Hypothalamus (tissue), 51 donors: Measurements from ENCODE around the gene RAD50.
A peak's percentile ranks its signal among the peaks of the same experiment; 100 is the strongest.

Experiments used
- DNase-seq, 51 donors: peaks; one replicate each; lab custom pipeline; 2025; lab: John Stamatoyannopoulos, UW

The RAD50 gene

DNA sequence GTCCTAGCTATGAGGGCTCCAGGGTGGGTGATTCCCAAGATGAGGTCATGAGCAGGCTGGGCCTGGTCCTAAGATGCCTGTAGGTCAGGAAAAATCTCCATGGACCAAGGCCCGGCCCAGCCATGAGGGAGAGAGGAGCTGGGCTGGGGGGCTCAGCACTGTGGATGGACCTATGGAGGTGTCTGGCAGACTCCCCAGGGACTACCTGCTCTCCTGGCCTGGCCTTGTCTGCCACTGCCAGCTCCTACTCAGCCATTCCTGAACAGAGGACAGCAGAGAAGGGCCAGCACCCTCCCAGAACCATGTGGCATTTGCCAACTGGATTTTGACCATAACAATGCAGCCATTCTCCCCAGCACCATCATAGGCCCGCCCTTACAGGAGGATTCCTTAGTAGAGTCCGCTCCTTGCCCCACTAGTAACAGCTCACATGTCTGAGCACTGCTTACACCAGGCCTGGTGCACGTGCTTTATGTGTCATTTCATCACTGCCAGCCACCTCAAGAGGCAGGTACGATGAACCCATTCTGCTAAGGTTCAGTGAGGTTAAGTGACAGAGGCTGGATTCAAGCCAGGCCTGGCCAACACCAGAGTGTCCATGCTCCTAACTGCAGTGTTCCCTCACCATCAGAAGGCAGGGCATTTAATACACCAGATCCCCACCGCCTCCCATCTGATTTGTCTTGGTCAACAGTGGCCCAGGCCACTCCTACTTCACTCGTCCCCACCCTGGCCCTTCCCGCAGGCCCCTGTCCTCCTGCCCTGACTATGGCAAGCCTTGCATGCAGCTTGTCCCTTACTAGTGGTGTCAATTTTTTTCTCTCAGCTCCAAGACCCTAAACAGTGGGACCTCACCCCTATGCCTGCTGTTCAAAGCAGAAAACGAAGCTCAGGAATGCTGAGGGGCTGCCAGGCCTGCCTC lies 101.9 kb downstream of the RAD50 start:
- DNase-seq: peak in 2 of 51 donors; percentile 7 to 22

GRCh38 chr5:132659598-132660493 lies 103.1 kb downstream of the RAD50 start:
- DNase-seq: no peak

DNA sequence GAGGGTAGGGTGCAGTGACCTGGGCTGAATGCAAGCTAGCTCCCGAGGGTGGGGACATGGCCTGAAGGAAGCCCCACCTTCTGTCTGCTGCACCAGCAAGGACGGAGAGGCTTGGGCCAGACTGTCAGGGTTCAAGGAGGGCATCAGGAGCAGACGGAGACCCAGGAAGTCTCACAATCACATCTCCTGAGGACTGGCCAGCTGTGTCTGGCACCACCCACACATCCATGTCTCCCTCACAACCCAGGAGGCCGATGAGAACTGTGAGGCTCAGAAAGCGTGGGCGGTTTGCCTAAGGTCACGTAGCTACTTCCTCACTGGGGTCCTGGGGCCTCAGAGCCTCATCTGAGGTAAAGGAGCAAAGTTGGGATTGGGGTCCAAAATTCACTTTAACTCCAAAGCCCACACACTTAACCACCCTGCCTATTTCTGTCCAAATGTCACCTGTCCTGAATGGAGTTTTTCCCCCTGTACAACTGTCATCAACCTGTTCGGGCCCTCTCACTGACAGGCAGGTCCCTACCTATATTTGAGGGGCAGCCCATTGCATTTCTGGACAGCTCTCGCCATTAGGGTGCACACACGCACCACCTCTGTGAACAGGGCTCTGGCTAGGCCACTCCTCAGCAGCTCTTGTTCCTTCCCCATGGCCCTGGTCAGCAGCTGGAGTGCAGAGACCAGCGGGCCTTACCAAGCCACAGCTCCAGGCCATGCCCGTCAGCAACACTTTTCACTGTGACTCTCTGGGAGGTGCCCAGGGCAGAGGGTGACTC lies 104.6 kb downstream of the RAD50 start:
- no peak for DNase-seq

DNA sequence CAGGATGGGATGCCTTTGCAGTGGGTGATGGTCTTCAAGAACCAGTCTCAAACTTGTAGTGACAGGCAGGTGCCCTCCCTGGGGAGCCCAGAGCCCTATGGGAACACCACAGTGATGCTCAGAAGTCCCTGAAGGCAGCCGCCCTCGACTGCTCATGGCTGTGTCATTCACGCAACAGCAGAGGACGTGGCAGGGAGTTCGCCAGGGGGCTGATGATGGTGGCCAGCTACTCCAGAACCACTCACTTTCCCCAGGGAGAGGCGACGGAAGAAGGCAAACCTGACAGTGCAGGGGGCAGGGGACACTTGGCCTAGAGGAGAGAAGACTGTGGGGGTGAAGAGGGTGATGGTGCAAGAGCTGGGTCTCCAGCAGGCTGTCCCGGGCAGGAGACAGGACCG lies 105.2 kb downstream of the RAD50 start:
- no peak for DNase-seq

DNA sequence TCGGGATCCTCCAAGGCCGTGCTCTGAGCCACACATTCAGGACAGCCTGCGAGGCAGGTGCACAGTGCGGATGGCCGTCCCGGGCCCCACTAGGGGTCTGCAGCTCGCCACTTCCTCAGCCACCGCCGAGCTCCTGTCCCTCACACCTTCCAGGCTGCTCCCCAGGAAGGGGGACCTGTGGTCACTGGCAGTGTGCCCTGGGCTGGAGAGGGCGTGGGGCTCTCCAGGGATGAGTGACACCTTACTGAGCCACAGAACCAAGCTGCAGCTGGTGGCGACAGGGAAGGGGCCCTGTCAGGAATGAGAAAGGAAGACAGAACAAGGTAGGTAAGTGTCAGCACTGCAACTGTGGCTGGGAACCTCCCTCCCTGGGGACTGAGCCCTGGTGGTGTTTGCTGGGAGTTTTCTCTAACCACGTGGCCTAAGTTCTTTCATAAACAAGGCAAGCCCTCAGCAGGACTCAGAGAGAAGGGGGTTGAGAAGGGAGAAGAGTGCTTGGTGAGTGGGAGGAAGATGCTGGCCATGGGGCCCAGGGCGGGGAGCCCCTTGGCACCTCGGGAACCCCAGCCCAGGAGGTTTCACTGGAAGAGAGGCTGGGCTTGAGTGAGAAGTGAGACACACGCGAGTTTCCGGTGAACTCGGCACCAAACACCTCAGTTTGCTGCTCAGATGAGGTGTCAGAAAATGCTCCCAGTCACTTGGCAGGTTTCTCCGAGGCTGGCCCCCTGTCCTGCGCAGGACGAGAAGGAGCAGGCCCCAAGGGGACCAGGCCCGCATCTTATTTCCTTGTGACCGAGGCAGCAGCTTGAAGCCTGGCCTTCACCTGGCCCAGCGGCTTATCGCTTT lies 106.4 kb downstream of the RAD50 start:
- no peak for DNase-seq

GRCh38 chr5:132663771-132664695 lies 107.3 kb downstream of the RAD50 start:
- no peak for DNase-seq

- no peak for DNase-seq
Observed at GRCh38 chr5:132664696-132665209, 108.0 kb downstream of the RAD50 start.

DNA sequence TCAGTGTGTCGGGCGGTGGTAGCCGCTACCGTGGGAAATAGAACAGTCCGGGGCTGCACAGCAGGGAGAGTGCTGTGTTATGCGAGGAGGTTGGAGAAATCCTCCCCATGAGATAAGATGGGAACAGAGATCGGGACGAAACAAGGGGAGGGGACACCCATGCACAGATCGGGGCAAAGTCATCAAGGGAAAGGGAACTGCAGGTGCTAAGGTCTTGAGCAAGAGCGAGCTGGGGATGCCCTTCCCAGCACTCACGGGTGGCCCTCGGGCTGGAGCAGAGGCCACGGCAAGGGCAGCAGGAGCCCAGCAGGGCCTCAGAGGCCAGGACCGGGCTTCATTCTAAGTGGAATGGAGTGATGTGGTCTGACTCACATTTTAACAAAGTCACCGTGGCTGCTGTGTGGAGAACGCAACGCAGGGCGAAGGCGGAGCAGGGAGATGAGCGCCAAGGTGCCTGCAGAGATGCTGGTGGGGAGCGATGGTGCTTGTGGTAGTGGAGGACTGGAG lies 108.8 kb downstream of the RAD50 start:
- no peak for DNase-seq

- no peak for DNase-seq
Observed at GRCh38 chr5:132666310-132667123, 109.7 kb downstream of the RAD50 start.

DNA sequence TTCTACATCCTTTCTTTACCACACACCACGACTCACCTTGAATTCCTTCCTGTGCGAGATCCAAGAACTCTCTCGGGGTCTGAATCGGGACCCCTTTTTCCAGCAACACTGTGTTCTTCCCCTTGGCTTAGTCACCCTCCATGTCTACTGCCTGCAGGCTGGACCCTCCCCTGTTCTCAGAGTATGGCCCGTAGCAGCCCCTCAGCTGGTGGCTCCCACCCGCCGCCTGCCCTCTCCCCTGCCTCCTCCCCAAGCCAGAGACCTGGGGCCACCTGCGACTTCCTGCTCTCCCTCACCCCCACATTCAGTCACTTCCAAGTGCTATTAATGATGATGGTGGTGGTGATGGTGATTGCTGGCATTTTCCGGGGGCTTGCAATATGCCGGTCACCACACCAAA lies 110.5 kb downstream of the RAD50 start:
- DNase-seq: no peak

DNA sequence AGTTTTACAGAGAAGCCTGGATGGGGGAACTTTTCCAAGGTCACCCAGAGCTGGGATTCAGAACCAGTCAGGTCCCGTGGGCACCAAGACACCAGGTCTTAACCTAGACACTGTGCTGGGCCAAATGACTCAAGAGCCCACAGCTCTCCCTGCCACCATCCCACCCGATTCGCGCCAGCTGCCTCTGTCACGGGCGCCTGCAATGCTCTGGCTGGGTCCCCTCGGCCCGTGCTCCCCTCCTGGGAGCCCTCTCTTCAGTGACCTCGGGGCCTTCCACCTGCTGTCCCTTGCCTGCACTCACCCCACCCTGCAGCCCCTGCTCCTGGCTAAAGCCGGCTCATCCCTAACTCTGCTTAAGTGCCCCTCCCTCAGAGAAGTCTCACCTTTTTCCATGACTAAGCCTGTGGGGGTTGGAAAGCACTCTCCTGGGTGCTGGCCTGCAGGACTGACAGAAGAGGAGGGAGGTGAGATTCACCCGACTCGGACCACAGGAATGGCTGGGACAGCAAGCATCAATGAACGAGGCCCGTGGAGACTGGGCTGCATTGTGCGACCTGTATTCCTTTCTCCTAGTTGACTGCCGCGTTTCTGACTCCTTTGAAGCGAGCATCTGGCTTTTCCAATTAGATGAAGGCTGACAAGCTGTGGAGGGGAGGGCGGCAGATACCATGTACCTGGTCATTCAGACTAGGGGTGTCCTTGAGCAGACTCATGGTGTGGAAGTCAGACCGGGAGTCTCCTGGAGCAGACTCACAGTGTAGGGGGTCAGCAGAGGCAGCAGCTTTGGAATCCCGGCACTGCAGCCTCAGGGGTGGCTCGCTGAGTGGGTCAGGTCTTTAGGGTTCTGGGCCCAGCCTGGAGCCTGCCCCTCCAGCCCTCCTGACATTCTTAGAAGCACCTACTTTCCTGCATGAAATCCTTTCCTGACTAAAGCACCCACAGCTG lies 111.3 kb downstream of the RAD50 start:
- DNase-seq: no peak

DNA sequence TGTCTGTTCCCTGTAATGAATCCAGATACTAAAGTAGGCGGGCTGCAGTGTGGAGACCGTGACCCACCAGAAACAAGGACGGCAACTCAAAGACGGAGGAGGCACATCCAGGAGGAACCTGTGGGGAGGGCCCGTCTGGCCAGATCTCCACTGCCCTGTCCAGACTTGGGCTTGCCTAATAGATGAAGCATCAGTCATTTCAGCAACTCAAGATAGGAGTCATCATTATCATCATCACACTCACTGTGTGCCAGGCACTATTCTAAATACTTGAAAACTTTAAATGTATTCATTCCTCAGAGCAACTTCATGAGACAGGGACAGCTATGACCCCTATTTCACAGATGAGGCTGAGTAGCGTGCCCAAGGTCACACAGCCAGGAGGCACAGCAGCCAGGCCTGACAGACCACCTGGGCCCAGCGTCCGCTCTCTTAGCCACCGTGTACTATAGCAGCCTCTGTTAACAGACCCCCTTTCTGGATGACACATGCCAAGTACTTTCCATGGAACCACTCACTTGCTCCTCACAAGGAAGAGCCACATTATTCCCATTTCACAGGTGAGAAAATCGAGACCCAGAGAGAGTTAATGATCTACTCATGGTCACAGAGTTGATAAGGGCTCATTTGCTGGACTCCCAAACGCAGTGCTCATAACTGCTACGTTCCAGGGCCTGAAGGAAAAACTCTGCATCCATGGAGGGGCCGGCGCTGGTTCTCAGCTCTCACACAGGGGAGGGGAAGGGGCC lies 112.1 kb downstream of the RAD50 start:
- no peak for DNase-seq

GRCh38 chr5:132669455-132669820 lies 112.7 kb downstream of the RAD50 start:
- DNase-seq: no peak

- no peak for DNase-seq
Observed at GRCh38 chr5:132669966-132670882, 113.4 kb downstream of the RAD50 start.

GRCh38 chr5:132671000-132671399 lies 114.2 kb downstream of the RAD50 start:
- DNase-seq: no peak
